Endothelial cell (in vitro differentiated cells): Measurements from ENCODE around the gene PPP1CA. TPM values are rescaled to one million over a fixed set of nuclear protein-coding genes. Genes with fewer than 3 reads are reported as not detected.

ENCODE experiments used
- DNase-seq: peaks from one replicate; pipeline ENCODE4 v3.0.0; 2021; ENCODE audit warnings: low spot score
- H3K27ac Mint-ChIP-seq: one replicate; pipeline ENCODE4 v1.8.0; 2021; ENCODE audit warnings: mixed read lengths, inconsistent platforms; ENCODE audit not compliant: unreplicated experiment
- H3K27me3 Mint-ChIP-seq: one replicate; pipeline ENCODE4 v1.8.0; 2021; ENCODE audit warnings: mild to moderate bottlenecking, moderate library complexity, mixed read lengths, inconsistent platforms; ENCODE audit not compliant: unreplicated experiment
- H3K36me3 Mint-ChIP-seq: one replicate; pipeline ENCODE4 v1.8.0; 2021; ENCODE audit warnings: mild to moderate bottlenecking, low read depth, mixed read lengths, inconsistent platforms; ENCODE audit not compliant: unreplicated experiment
- H3K4me1 Mint-ChIP-seq: one replicate; pipeline ENCODE4 v1.8.0; 2021; ENCODE audit warnings: mild to moderate bottlenecking, mixed read lengths, inconsistent platforms; ENCODE audit not compliant: unreplicated experiment
- H3K4me3 Mint-ChIP-seq: one replicate; pipeline ENCODE4 v1.8.0; 2021; ENCODE audit warnings: mild to moderate bottlenecking, mixed read lengths, inconsistent platforms; ENCODE audit not compliant: unreplicated experiment
- H3K9me3 Mint-ChIP-seq: one replicate; pipeline ENCODE4 v1.8.0; 2021; ENCODE audit warnings: mixed read lengths, inconsistent platforms; ENCODE audit not compliant: unreplicated experiment
- CTCF ChIP-seq: fragments of 200-600 bp; sonication (generic); IDR thresholded peaks from one replicate; pipeline ENCODE4 v1.5.0; 2021; ENCODE audit warnings: antibody characterized with exemption; ENCODE audit not compliant: unreplicated experiment
- total RNA-seq: library from RNA; stranded (reverse); fragmentation: NEBNext Ultra II Directional; extraction: Animal tissue kit (Norgen Biotek cat#: 25700); gene quantifications from one replicate; pipeline ENCODE4 v1.2.1, GENCODE V29; 2021; ENCODE audit not compliant: unreplicated experiment

PPP1CA gene
- total RNA-seq, 1 donor from 2014 or later = 249 TPM

GRCh38 chr11:67366961-67367760, 34.5 kb downstream of the PPP1CA start:
- Mint-ChIP-seq H3K27me3 (peaks cover 11% of the 10 kb centered on the region), H3K36me3 (peaks cover 33% of the 10 kb centered on the region), H3K9me3 (no peaks in the 10 kb centered on the region), H3K27ac (no peak overlapping the region), H3K4me1 (peaks cover 36% of the 10 kb centered on the region), H3K4me3 (no peak overlapping the region)
- no peak for TF ChIP-seq CTCF
- no peak for DNase-seq

- Mint-ChIP-seq H3K27ac (no peak overlapping the region), H3K27me3 (peaks cover 7% of the 10 kb centered on the region), H3K9me3 (no peaks in the 10 kb centered on the region), H3K4me3 (peak overlapping the region; percentile 32), H3K4me1 (peaks cover 32% of the 10 kb centered on the region), H3K36me3 (peaks cover 33% of the 10 kb centered on the region)
- no peak for TF ChIP-seq CTCF
- DNase-seq = no peak
Observed at GRCh38 chr11:67366546-67366945, 35.1 kb downstream of the PPP1CA start.

- no peak for TF ChIP-seq CTCF
- peak overlapping the region; percentile 32 for H3K4me3 Mint-ChIP-seq
- DNase-seq = no peak
- H3K27me3 Mint-ChIP-seq = peaks cover 2% of the 10 kb centered on the region
- peak overlapping the region; percentile 26 for H3K27ac Mint-ChIP-seq
- no peaks in the 10 kb centered on the region for H3K9me3 Mint-ChIP-seq
- H3K36me3 Mint-ChIP-seq = peaks cover 33% of the 10 kb centered on the region
- H3K4me1 Mint-ChIP-seq = peaks cover 26% of the 10 kb centered on the region
Observed at GRCh38 chr11:67365736-67366444, 35.8 kb downstream of the PPP1CA start.

- peaks cover 2% of the 10 kb centered on the region for H3K27me3 Mint-ChIP-seq
- peaks cover 30% of the 10 kb centered on the region for H3K36me3 Mint-ChIP-seq
- H3K4me3 Mint-ChIP-seq = peak overlapping the region; percentile 32
- peaks cover 19% of the 10 kb centered on the region for H3K4me1 Mint-ChIP-seq
- no peak for TF ChIP-seq CTCF
- no peak for DNase-seq
- H3K27ac Mint-ChIP-seq = no peak overlapping the region
- H3K9me3 Mint-ChIP-seq = no peaks in the 10 kb centered on the region
Observed at GRCh38 chr11:67364783-67365722, 36.6 kb downstream of the PPP1CA start.
